ENCODE data around the gene HCK.
"Not testable (repeated sequence)": the region's sequence is repeated elsewhere in the genome, so short reads cannot be mapped to it uniquely, and the experiment has no call there.

The HCK gene

DNA sequence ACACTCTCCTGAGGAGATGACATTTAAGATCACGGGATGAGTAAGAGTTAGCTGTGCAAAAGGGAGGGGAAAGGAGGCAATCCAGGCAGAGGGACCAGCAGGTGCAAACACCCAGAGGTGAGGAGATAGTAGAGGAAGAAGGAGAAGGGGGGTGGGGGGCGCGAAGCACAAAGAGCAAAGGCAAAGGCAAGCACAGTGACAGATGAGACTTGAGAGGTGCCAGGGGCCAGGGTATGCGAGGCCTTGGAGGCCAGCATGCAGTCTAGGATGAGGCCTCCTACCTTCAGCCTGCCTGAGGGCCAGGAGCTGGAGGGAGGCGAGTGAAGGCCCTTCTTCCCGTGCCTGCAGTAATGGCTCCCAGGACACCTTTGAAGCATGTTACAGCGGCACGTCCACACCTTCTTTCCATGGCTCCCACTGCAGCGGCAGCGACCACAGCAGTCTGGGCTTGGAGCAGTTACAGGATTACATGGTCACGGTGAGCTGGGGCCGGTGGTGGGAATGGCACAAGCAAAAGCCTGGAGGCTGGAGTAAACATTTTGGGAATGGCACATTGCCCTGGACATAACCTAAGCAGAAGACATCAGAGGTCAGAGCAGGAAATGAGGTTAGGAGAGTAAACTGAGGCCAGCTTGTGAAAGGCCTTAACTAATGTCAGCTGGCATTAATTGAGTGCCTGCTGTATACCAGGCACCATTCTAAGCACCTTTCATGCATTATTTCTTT, 23.2 kb upstream of the HCK start:
- DNase-seq (ENCODE audit: low spot score) = peak; percentile 83

DNA sequence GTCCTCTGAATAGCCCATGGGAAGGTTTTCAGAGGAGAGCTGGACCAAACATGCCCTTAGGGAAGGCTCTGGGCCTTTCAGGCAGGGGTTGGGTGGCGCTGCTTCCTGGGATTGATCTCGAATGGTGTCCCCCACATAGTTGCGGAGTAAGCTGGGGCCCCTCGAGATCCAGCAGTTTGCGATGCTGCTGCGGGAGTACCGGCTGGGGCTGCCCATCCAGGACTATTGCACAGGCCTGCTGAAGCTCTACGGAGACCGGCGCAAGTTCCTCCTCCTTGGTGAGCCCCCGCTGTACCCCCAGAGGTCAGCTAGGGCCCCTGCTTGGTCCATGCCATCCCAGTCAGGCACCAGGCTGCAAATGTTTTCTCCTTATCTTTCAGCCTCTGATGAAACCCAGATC, 22.5 kb upstream of the HCK start:
- DNase-seq (ENCODE audit: low spot score) = no peak

DNA sequence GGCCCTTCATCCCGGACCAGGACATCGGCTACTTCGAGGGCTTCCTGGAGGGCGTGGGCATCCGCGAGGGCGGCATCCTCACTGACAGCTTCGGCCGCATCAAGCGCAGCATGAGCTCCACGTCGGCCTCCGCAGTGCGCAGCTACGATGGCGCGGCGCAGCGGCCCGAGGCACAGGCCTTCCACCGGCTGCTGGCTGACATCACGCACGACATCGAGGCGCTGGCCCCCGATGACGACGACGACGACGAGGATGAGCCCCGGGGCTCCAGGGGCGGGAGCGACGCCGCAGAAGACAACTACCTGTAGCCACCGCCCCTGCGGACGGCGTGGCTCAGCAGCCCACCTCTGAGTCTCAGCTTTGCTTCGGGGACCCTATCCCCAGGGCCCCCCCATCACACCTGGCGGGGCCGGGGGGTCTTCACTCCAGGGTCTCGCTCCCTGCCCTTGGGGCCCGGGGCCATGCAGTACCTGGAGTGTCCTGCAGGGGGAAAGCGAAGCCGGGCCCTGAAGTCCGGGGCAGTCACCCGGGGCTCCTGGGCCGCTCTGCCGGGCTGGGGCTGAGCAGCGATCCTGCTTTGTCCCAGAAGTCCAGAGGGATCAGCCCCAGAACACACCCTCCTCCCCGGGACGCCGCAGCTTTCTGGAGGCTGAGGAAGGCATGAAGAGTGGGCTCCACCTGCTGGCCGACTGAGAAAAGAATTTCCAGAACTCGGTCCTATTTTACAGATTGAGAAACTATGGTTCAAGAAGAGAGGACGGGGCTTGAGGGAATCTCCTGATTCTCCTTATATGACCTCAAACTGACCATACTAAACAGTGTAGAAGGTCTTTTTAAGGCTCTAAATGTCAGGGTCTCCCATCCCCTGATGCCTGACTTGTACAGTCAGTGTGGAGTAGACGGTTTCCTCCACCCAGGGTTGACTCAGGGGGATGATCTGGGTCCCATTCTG, 20.8 kb upstream of the HCK start:
- peak; percentile 94 for DNase-seq (ENCODE audit: low spot score)

DNA sequence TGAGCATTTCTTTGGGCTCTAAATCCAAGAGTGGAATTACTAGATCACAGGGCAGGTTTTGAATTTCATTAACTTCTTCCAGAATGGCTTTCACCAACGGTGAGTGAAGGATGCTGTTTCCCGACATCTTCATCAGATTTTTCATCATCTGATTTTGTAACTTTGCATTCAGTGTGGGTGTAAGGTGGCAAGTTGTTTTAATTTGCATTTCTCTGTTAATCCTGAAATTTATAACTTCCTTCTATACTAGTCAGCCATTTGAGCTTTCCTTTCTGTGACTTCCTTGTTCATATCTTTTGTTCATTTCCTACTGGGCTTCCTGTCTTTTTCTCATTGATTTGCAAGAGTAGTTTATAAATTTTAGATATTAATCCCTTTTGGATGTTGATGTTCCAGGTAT, 18.7 kb upstream of the HCK start:
- DNase-seq (ENCODE audit: low spot score) = no peak

DNA sequence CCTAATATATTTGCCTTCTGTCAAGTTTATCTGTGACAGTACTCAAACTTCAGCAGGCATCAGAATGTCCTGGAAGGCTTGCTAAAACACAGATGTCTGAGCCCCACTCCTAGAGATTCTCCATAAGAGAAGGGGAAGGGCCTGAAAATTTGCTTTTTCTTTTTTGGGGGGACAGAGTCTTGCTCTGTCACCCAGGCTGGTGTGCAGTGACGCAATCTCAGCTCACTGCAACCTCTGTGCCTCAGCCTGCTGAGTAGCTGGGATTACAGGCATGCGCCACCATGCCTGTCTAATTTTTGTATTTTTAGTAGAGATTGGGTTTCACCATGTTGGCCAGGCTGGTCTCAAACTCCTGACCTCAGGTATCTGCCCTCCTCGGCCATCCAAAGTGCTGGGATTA, 18.3 kb upstream of the HCK start:
- DNase-seq (ENCODE audit: low spot score) = not testable (repeated sequence)

DNA sequence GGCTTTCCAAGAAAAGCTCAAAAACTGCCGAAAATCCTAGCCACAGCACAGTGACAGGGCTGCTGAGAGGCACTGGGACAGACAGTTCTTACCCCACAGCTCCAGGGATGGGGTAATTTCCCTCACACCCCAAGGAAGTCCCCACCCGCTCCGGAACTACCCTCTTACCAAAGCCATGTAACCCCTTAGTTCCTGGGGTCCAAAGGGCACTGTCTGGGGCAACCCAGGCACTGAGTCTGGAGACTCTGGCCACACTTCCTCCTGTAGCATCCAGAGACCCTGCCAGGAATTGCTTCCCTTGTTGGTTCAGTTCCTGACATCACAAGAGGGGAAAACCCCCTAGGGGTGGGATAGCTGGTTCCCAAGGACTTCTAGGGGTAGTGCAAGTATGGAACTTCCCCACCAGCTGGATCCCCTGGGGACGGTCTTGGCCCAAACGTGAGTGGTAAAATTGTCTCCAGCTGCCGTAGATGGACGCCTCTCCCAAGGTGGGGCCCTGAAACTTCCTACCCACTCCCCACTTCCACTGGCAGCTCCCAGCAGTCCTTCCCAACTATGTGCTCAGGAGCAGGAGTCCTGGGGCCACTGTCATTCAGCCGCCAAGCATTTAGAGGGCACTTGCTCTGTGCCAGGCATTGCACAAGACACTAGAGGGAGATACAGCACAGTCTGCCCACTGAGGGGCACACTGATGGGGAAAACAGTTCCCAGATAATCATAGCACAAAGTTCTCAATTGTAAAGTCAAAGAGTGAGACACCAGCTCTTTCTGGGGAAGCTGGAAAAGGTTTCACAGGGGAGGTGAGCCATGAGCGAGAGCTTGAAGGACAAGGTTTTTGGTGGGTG, 17.2 kb upstream of the HCK start:
- DNase-seq (ENCODE audit: low spot score) = no peak

DNA sequence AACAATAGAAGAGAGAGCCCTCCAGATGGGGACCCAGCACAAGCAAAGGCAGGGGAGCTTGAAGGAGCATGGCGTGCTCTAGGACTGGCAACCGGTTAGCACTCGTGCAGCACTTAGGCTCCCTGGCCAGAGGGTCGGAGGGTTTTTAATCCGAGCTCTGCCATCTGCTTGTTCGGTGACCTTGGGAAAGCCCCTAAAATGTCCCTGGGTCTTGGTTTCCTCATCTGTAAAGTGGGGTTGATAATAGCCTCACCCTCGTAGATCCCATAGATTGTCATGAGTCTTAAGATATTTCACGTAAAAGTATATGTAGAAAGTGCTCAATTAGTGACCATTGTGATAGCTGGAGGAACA, 16.6 kb upstream of the HCK start:
- DNase-seq (ENCODE audit: low spot score) = no peak

DNA sequence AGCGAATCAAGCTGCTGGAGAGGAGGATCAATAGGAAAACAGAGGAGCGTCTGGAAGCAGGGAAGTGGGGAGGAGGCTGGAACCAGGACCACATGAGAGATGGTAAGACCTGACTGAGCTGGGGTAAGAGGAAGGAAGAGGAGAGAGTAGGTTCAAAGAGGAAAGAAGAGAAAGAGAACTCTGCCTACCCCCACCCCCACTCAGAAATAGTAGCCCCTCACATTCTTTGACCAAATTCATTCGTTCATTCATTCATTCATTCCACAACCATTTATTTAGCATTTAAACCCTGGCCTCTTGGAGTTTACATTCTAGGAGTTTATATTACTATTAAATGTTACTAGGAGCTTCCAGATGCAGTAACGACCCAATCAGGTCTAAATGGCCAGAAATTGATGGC, 15.8 kb upstream of the HCK start:
- no peak for DNase-seq (ENCODE audit: low spot score)

DNA sequence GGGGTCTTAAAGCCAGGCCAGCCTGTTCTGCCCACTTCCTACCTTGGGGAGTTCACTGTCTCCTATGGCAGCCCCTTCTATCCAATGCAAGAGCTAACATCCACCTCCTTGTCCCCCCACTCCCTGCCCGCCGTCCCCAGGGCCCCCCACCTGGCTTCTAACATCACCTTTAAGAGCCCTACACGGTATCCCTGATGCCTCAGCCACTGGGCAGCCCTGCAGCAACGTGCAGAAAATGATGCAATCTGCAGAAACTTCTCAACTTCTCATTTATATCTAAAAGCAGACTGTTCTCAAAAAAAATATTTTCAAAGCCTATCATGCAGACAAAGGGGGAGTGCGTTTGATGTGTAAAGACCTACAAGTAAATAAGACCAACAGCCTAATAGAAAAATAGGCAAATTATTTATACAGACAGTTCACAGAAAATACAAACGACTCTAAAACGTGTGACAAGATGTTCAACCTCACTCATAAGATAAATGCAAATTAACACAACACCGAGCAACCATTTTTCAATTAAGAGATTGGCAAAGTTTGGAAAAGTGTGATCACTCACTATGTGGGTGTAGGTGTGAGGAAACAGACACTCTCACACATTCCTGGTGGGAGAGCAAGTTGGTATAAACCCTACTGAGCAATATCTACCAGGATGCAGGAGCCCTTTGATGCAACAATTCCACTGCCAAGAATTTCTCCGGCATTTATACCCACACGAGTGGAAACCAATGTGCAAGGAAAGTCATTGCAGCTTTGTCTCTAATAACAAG, 15.1 kb upstream of the HCK start:
- no peak for DNase-seq (ENCODE audit: low spot score)

DNA sequence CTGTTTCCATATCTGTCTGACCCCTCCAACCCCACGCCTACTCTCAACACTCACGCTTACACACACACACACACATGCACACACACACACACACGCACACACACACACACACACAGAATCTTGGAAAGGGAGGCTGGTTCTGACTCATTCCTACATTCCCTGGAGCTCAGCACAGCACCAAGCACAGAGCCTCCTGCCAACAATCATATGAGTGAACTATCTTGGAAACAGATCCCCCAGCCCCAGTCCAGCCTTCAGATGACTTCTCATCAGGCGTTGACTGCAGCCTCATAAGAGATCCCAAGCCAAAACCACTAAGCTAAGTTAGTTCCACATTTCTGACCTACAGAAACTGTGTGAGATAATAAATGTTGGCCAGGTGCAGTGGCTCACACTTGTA, 14.1 kb upstream of the HCK start:
- no peak for DNase-seq (ENCODE audit: low spot score)

DNA sequence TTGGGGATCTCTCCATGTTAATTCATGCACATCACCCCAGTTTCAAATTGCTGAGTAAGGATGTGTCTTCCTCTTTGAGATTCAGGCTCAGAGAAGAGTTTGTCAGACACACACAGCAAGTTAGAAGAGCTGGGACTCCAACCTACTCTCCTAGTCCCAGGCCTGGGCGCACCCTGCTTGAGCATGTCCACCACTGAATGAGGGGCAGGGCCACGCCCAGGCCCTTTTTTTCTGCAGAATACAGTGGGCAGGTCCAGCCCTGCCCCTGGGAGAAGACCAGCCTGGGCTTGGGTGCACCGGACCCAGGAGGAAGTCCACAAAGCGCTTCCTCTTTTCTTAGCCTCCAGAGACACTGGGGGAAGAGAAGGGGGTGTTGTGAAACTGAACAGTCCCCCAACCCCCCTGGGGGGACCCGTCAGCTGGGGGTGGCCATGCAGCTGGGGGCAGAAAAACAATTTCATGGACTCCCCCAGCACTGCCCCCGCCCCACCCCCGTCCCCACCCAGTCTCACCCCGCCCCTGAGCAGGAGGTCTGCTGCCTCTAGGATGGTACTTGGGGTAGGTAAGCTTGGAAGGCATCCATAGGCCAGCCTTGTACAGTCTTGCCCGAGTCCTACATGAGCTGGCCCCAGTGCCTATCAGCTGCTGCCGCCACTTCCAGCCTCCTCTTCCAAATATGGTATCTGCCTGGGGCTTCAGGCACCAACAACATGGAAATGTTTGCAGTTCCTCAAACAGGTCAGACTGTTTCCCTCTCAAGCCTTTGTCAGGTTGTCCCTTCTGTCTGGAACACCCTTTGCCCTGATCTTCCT, 11.7 kb upstream of the HCK start:
- DNase-seq (ENCODE audit: low spot score) = no peak

DNA sequence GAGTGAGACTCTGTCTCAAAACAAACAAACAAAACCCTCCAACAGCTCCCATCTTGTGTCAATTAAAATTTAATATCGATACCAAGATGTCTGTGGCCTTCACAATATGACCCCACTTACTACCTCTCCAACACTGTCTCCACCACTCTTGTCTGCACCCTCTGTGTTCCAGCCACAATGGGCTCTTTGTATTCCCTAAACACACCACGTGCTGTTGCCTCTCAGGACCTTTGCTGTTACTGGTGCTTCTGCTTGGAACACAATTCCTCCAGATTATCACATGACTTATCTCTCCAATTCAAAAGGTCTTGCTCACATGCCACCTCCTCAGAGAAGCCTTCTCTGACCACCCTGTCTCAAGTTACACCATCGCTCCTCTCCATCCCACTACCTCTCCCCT, 6.0 kb upstream of the HCK start:
- no peak for DNase-seq (ENCODE audit: low spot score)

DNA sequence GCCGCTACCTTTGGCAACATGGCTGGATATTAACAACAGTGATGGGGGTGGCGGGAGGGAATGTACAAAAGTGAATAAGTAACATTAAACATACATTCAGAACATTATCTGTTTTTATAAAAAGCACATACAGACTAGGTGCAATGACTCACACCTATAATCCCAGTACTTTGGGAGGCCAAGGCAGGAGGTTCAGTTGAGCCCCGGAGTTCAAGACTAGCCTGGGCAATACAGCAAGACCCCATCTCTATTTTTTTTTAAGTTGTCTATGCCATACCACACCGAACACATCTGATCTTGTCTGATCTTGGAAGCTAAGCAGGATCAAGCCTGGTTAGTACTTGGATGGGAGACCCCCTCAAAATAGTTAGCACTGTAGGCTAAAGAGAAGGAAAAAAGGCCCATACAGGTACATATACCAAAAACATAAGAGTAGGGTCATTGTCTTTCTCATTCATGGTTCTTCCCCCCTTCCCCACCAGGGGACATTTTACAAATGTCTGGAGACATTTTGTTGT, 1.7 kb upstream of the HCK start:
- DNase-seq (ENCODE audit: low spot score) = no peak

DNA sequence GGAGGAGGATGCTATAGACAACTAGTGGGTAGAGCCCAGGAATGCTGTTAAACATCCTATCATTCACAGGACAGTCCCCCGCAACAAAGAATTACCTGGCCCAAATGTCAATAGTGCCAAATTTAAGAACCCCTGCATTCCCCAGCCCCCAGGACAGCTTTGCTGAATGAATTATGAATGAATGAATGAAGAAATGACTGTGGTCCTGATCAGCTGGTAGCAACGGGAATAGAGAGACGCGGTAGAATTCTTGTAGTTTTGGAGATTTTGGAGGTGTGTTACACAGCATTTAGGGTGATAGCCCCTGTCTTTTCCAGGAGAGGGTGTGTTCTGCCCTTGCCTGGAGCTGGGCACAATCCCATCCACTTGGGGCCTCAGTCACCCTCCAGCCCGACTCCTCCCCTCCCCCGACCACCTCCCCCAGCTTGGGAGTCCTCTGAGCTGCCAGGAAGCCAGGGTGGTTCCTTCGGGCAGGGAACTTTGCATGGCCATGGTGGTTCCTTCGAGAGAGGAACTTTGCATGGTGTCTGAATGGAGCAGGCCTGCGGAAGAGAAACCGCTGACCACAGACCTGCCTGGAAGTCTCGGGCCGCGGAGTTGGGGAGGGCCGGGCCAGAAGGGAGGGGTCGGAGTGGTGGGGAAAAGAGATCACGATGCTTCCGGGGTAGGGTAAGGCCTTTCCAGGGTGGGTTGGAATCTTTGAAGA, 1.0 kb upstream of the HCK start:
- DNase-seq (ENCODE audit: low spot score) = no peak

DNA sequence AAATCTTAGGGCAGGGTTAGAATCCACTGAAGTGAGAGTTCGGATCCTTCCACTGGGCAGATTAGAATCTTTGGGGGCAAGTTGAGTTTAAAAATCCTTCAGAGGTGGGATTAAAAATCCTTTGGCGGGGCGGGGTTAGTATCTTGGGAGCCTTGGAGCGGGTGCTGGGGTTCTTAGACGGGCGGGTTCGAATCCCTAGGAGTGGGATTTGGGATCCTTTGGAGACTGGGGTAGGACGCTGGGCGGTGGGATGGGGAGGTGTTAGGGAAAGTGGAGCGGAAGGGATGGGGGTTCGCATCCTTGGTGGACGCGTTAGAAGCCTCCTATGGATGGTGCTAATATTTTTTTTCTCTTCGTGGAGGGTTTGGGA, 337 bp upstream of the HCK start:
- DNase-seq (ENCODE audit: low spot score) = no peak

DNA sequence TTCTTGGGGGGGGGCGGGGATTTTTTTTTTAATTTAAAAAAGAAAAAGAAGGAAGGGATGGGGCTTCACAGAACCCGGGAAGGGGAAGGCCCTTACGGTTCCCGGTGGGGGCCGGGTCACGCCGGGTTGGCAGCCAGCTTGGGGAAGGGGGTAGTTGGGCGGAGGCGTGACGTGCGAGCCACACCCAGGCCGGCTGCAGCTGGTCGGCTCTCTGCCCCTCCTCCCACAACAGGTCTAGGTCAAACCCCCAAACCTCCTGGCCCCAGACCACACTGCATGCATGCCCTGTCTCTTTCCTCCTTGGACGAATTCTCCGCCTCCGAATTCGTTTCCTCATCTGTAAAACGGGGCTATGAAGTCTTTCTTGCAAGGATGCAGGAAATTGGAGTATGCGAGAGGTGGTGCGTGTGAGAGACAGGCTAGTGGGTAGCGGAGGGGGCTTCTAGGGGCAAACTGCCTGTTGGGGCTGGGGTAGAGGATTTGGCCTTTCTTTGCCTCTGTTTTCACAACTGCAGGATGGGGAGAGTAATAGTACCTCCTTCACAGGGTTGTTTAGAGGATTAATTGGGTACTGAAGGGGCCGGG, 828 bp downstream of the HCK start:
- DNase-seq (ENCODE audit: low spot score) = no peak

DNA sequence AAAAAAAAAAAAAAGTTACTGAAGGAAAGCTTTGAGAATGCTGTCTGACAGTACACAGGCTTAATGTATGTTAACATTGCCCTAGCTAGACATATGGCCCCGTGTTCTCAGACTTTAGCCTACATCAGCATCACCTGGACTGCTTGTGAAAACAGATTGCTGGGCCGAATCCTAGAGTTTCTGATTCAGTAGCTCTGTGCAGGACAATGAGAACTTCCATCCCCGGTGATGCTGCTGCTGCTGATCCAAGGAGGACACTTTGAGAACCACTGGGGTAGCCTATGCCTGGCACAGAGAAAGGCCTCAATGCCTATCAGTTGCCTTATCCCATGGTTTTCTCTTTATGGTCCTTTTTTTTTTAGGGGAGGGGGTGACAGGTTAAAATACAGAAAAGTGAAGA, 1.6 kb downstream of the HCK start:
- DNase-seq (ENCODE audit: low spot score) = no peak

DNA sequence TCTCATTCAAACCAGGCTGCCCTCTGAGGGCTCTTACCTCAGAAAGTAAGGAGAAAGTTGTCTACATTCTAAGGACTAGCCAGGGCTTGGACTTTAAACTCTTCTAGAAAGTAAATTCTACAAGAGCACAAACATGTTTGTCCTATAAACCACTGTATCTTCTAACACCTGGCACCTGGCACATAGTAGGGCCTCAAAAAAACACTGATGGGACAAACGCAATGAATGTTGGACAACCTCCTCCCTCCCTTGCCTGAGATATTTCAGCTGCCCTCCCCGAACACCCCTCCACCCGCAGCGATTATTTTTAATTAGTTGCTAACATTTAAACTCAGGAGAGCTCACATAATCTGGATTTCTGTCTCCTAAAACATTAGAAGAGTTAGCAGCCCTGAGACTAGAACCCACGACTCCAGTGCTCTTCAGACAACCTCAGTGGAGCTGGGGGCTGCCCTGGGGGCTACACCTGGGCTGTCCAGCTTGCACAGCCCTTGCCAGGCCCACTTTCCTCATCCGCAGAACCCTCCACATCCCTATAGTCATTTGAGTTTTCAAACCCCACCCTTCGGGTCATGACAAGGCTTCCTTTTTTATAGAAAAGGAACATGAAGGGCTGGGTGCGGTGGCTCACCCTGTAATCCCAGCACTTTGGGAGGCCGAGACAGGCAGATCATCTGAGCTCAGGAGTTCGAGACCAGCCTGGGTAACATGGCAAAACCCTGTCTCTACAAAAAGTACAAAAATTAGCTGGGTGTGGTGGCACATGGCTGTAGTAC, 4.9 kb downstream of the HCK start:
- no peak for DNase-seq (ENCODE audit: low spot score)

DNA sequence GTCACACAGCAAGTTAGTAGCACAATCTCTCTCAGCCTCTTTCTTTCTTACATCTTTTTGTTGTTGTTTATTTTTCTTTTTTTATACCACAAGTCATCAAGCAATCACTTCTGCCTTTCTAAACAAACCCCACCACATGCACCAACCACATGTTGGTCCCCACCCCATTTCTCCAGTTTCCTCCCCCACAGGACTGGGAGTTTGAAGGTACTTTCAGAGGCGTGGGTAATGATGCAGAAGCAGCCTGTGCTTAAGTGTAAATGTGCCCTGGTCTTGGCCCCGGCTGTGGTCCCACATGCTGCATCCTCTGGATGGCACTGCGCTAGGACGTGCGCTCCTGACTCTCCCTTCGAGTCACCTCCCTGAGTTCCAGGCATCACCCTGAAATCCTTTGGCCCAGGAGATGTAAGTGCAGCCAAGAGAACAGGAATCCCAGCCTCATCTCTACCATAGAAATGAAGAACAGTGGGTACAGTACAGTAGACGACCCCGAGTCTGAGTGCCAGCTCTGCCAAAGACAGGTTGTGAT, 5.7 kb downstream of the HCK start:
- no peak for DNase-seq (ENCODE audit: low spot score)
